ENCODE results near the gene SYVN1. TPM values are rescaled to one million over a fixed set of nuclear protein-coding genes. Genes with fewer than 3 reads are reported as not detected.
"Not testable (repeated sequence)": the region's sequence is repeated elsewhere in the genome, so short reads cannot be mapped to it uniquely, and the experiment has no call there.

Gene SYVN1
- total and polyA plus RNA-seq, 7 donors, result 5.1 to 43.5 (median 17.3) TPM

DNA sequence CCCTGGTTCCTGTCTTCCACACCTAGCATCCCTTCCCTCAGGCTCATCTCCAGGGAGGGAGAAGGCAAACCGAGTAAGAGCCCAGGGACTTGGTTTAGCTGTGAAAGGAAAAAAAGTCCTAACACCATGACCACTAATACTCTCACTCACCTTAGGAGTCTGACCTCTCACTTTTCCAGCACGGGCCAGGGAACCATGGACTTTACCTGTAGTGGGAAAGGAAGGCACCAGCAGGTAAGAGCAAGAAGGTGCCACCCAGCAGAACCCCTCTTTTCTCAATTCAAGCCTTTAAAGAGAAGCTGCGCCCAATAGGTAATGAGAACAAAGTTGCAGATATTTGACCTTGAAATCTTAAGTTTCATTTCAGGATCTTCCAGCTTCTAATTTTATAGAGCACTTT, 13.5 kb downstream of the SYVN1 start:
- H3K4me3 ChIP-seq, result peak overlapping the region in 3 of 4 donors; percentile 55 to 80 (median 74)
- peak overlapping the region; percentile 81 to 97 (median 91) for H3K27ac ChIP-seq
- H3K4me1 ChIP-seq, result peaks cover 0 to 47% (median 34%) of the 10 kb centered on the region in 4 donors
- H3K9me3 ChIP-seq, result no peaks in the 10 kb centered on the region
- H3K36me3 ChIP-seq, result peaks cover 13 to 48% (median 25%) of the 10 kb centered on the region in 4 donors
- no peak for DNase-seq
- TF ChIP-seq POLR2AphosphoS5 (IDR thresholded peaks at IDR 0.05) (no peak), POLR2A (IDR thresholded peaks at IDR 0.05) (no peak), EP300 (IDR thresholded peaks at IDR 0.05) (no peak)
- TF ChIP-seq, protein P1, sequence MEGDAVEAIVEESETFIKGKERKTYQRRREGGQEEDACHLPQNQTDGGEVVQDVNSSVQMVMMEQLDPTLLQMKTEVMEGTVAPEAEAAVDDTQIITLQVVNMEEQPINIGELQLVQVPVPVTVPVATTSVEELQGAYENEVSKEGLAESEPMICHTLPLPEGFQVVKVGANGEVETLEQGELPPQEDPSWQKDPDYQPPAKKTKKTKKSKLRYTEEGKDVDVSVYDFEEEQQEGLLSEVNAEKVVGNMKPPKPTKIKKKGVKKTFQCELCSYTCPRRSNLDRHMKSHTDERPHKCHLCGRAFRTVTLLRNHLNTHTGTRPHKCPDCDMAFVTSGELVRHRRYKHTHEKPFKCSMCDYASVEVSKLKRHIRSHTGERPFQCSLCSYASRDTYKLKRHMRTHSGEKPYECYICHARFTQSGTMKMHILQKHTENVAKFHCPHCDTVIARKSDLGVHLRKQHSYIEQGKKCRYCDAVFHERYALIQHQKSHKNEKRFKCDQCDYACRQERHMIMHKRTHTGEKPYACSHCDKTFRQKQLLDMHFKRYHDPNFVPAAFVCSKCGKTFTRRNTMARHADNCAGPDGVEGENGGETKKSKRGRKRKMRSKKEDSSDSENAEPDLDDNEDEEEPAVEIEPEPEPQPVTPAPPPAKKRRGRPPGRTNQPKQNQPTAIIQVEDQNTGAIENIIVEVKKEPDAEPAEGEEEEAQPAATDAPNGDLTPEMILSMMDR (IDR thresholded peaks at IDR 0.05), result no peak
- WGBS, 2 donors, result 65 to 90% methylated on average over 3 of the region's 3 CpGs
- no peaks in the 10 kb centered on the region for H3K27me3 ChIP-seq
- intact Hi-C loops (cut with DNase I), result loop anchor here (5.0 kb wide), 1 partner anchor 94 kb away; the partner anchor contains the start of gene SNX15

DNA sequence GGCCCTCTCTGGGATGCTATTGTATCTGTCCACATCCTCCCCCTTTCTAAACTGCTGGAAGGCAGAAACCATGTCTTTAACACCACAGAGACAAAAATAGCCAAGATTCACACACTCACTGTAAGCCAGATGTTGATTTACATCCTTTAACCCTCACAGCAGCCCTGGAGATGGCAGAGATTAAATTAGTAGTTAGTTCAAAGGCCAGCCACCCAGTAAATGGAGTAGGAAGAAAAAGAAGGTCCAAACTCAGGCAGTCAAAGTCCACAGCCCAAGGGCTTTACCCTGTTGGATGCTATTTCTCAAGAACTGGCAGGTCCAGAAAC, 14.7 kb downstream of the SYVN1 start:
- Histone ChIP-seq H3K27me3 (no peaks in the 10 kb centered on the region), H3K4me1 (peaks cover 0 to 53% (median 38%) of the 10 kb centered on the region in 4 donors), H3K9me3 (no peaks in the 10 kb centered on the region), H3K36me3 (peaks cover 9 to 43% (median 18%) of the 10 kb centered on the region in 4 donors), H3K4me3 (no peak overlapping the region), H3K27ac (peak overlapping the region in 1 of 4 donors; percentile 72)
- TF ChIP-seq POLR2A (IDR thresholded peaks at IDR 0.05), result no peak
- TF ChIP-seq, protein P1 (IDR thresholded peaks at IDR 0.05), result no peak
- no peak for TF ChIP-seq EP300 (IDR thresholded peaks at IDR 0.05)
- TF ChIP-seq POLR2AphosphoS5 (IDR thresholded peaks at IDR 0.05), result no peak
- DNase-seq, result no peak
- intact Hi-C loops (cut with DNase I), result loop anchor here (10.0 kb wide), 2 partner anchors 275 to 495 kb away; partner anchors contain the start of genes CDC42BPG, MAP3K11 and PCNX3

DNA sequence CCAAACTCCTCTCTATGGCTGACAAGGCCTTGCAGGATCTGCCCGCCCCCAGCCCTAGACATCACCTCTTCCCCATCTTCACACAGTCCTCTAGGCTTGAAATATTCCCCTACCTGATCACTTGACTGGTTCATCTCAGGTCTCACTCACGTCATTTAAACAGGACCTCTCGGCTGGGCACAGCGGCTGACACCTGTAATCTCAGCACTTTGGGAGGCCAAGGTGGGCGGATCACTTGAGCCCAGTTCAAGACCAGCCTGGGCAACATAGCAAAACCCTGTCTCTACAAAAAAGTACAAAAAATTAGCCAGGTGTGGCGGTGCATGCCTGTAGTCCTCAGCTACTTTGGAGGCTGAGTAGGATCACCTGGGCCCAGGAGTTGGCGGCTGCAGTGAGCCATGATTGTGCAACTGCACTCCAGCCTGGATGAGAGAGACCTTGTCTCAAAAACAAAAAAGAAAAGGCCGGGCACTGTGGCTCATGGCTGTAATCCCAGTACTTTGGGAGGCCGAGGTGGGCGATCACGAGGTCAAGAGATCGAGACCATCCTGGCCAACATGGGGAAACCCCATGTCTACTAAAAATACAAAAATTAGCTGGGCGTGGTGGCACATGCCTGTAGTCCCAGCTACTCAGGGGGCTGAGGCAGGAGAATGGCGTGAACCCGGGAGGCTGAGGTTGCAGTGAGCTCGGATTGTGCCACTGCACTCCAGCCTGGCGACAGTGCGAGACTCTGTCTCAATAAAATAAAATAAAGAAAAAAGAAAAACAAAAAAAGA, 15.2 kb downstream of the SYVN1 start:
- 90 to 93% methylated on average over 18 of the region's 18 CpGs for WGBS, 2 donors
- intact Hi-C loops (cut with DNase I), result loop anchor here (10.0 kb wide), 2 partner anchors 274 to 496 kb away; partner anchors contain the start of genes CDC42BPG, MAP3K11 and PCNX3
- peak; percentile 62 for DNase-seq
- Histone ChIP-seq H3K27ac (peak overlapping the region; percentile 72 to 89 (median 81)), H3K36me3 (peaks cover 9 to 38% (median 18%) of the 10 kb centered on the region in 4 donors), H3K4me1 (peaks cover 0 to 53% (median 38%) of the 10 kb centered on the region in 4 donors)
- not testable (repeated sequence) for H3K9me3 ChIP-seq, H3K27me3 ChIP-seq, H3K4me3 ChIP-seq

DNA sequence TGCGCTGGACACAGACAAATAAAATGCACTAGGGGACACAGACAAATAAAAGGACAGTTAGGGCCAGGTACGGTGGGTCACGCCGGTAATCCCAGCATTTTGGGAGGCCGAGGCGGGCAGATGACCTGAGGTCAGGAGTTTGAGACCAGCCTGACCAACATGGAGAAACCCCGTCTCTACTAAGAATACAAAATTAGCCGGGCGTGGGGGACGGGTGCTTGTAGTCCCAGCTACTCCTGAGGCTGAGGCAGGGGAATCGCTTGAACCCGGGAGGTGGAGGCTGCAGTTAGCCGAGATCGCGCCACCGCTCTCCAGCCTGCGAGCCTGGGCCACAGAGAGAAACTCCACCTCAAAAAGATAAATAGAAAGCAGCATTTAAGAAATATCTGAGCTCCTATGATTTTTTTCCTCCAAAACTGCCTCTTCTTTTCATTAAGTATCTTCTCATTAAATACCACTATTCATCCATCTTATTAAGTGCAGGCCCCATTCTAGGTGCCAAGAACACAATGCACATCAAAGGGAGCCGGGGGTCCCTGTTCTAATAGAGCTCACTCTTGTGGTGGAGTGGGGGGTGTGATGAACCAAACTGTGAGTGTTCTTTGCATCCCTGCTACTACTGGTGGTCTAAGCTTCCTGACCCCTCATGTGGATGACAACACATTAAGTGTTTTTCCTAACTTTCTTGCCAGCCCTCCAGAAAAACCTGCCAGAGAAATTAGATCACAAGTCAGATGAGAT, 16.1 kb downstream of the SYVN1 start:
- H3K27me3 ChIP-seq, result no peaks in the 10 kb centered on the region
- intact Hi-C loops (cut with DNase I), result loop anchor here (10.0 kb wide), 2 partner anchors 273 to 497 kb away; partner anchors contain the start of genes CDC42BPG, MAP3K11 and PCNX3
- 84 to 86% methylated on average over 18 of the region's 18 CpGs for WGBS, 2 donors
- peak overlapping the region; percentile 72 to 89 (median 81) for H3K27ac ChIP-seq
- H3K4me1 ChIP-seq, result peaks cover 0 to 57% (median 44%) of the 10 kb centered on the region in 4 donors
- H3K4me3 ChIP-seq, result no peak overlapping the region
- H3K36me3 ChIP-seq, result peaks cover 9 to 37% (median 18%) of the 10 kb centered on the region in 4 donors
- H3K9me3 ChIP-seq, result no peaks in the 10 kb centered on the region
- peak; percentile 52 for DNase-seq
- TF ChIP-seq, protein P1 (IDR thresholded peaks at IDR 0.05), result peak in 2 of 4 experiments; percentile 20 to 27
- no peak for TF ChIP-seq POLR2AphosphoS5 (IDR thresholded peaks at IDR 0.05)
